Right atrium auricular region (tissue), 2 donors: ENCODE results near the gene LGI2. TPM values are rescaled to one million over a fixed set of nuclear protein-coding genes. Genes with fewer than 3 reads are reported as not detected.

Experiments
- DNase-seq: peaks from one replicate; pipeline ENCODE4 v3.0.0-alpha.2; 2019; ENCODE audit warnings: low spot score
- H3K27ac ChIP-seq, 2 donors: fragments of 200-600 bp; sonication (generic); 1 replicate in 1 of 2; 2 replicates in 1 of 2; pipeline ENCODE4 v1.5.1; 2016 to 2019
- H3K27me3 ChIP-seq, 2 donors: fragments of 200-600 bp; sonication (generic); one replicate each; pipeline versions ENCODE4 v1.5.1 to v1.6.0; 2017 to 2019
- H3K36me3 ChIP-seq: fragments of 200-600 bp; sonication (generic); one replicate; pipeline ENCODE4 v1.5.1; 2016
- H3K4me1 ChIP-seq, 2 donors: fragments of 200-600 bp; sonication (generic); one replicate each; pipeline versions ENCODE4 v1.5.1 to v1.6.0; 2017 to 2019
- H3K4me3 ChIP-seq, 2 donors: fragments of 200-600 bp; sonication (generic); 1 replicate in 1 of 2; 2 replicates in 1 of 2; pipeline ENCODE4 v1.5.1; 2017 to 2019; ENCODE audit warnings: mild to moderate bottlenecking in 1 of 2, moderate library complexity in 1 of 2
- H3K9me3 ChIP-seq, 2 donors: fragments of 200-600 bp; sonication (generic); one replicate each; pipeline ENCODE4 v1.5.1; 2019
- CTCF ChIP-seq, 2 donors: fragments of 200-600 bp; sonication (generic); IDR thresholded peaks; one replicate each; pipeline ENCODE4 v1.5.1; 2019; ENCODE audit warnings: antibody characterized with exemption in 2 of 2
- total RNA-seq, 2 donors: library from RNA; depleted of rRNA; stranded (reverse); fragments of >200 nt; gene quantifications; one replicate each; pipeline ENCODE4 v1.1.0, GENCODE V29; 2016

Gene LGI2
- total RNA-seq, 2 donors from 2014 or later = 1.1 to 1.9 TPM

GRCh38 chr4:25013756-25014661 lies 16.7 kb downstream of the LGI2 start:
- no peaks in the 10 kb centered on the region for H3K9me3 ChIP-seq
- H3K27ac ChIP-seq = peak overlapping the region in 1 of 2 donors; percentile 6

GRCh38 chr4:25012655-25013054 lies 18.1 kb downstream of the LGI2 start:
- H3K4me3 ChIP-seq = no peak overlapping the region
- peaks cover 0 to 3% of the 10 kb centered on the region in 2 donors for H3K4me1 ChIP-seq
- TF ChIP-seq CTCF (IDR thresholded peaks at IDR 0.05) = no peak
- H3K36me3 ChIP-seq = no peaks in the 10 kb centered on the region
- H3K9me3 ChIP-seq = no peaks in the 10 kb centered on the region
- no peak overlapping the region for H3K27ac ChIP-seq
- no peak for DNase-seq
- no peaks in the 10 kb centered on the region for H3K27me3 ChIP-seq

More at GRCh38 chr4:25013756-25014661, 16.7 kb downstream of the LGI2 start:
- TF ChIP-seq CTCF (IDR thresholded peaks at IDR 0.05) = no peak
- H3K36me3 ChIP-seq = no peaks in the 10 kb centered on the region
- no peak overlapping the region for H3K4me3 ChIP-seq
- no peak for DNase-seq
- H3K27me3 ChIP-seq = no peaks in the 10 kb centered on the region
- peaks cover 0 to 3% of the 10 kb centered on the region in 2 donors for H3K4me1 ChIP-seq

- H3K4me1 ChIP-seq = peaks cover 0 to 3% of the 10 kb centered on the region in 2 donors
- DNase-seq = no peak
- no peak overlapping the region for H3K4me3 ChIP-seq
- no peaks in the 10 kb centered on the region for H3K27me3 ChIP-seq
- no peaks in the 10 kb centered on the region for H3K36me3 ChIP-seq
- H3K27ac ChIP-seq = no peak overlapping the region
- H3K9me3 ChIP-seq = no peaks in the 10 kb centered on the region
- no peak for TF ChIP-seq CTCF (IDR thresholded peaks at IDR 0.05)
Measured at GRCh38 chr4:25011135-25011866, 19.4 kb downstream of the LGI2 start.

DNA sequence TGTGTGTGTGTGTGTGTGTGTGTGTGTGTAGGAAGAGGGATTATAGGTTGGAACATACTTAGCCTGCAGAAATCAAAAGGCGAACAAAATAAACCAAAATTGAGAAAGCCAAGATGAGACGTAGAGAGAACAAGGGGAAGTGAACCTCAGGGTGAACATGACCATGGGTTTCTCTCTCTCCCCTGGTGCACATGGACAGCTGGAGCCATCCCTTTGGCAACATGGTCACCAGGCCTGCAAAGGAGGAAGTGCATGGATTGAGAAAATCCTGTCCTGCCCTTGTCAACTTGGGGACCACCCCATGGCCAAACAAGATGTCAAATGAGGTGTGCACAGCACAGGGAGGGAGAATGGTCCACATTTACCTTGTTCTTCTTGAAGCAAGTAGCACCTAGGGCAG lies 23.1 kb downstream of the LGI2 start:
- H3K36me3 ChIP-seq = no peaks in the 10 kb centered on the region
- no peaks in the 10 kb centered on the region for H3K27me3 ChIP-seq
- H3K4me1 ChIP-seq = no peaks in the 10 kb centered on the region
- no peak for TF ChIP-seq CTCF (IDR thresholded peaks at IDR 0.05)
- H3K9me3 ChIP-seq = no peaks in the 10 kb centered on the region
- no peak overlapping the region for H3K4me3 ChIP-seq
- DNase-seq = no peak
- no peak overlapping the region for H3K27ac ChIP-seq

GRCh38 chr4:25002681-25003080 lies 28.1 kb downstream of the LGI2 start:
- DNase-seq = no peak
- Histone ChIP-seq H3K4me1 (peaks cover 0 to 12% of the 10 kb centered on the region in 2 donors), H3K4me3 (no peak overlapping the region), H3K27me3 (no peaks in the 10 kb centered on the region), H3K36me3 (no peaks in the 10 kb centered on the region), H3K27ac (peak overlapping the region in 1 of 2 donors; percentile 51), H3K9me3 (no peaks in the 10 kb centered on the region)
- TF ChIP-seq CTCF (IDR thresholded peaks at IDR 0.05) = no peak
